Thyroid gland (tissue), 4 donors: ENCODE data around the gene ATXN7.

Experiments
- CTCF ChIP-seq, 6 experiments: fragments of 200-600 bp in 3 of 6; fragments of 450-650 bp in 3 of 6; sonication (generic) in 3 of 6; IDR thresholded peaks; one replicate each; pipeline ENCODE4 v1.5.1; 2016 to 2019; ENCODE audit warnings: antibody characterized with exemption in 6 of 6, mild to moderate bottlenecking in 2 of 6, inconsistent platforms in 1 of 6, moderate library complexity in 1 of 6
- POLR2A ChIP-seq, 2 donors: fragments of 450-650 bp; IDR thresholded peaks; one replicate each; pipeline ENCODE4 v1.6.1; 2017; ENCODE audit warnings: antibody characterized with exemption in 2 of 2, mild to moderate bottlenecking in 2 of 2, moderate library complexity in 1 of 2

GRCh38 chr3:64016941-64017620 is 153.4 kb downstream of the ATXN7 start:
- TF ChIP-seq CTCF (IDR thresholded peaks at IDR 0.05) (no peak), POLR2A (IDR thresholded peaks at IDR 0.05) (no peak)
